ENCODE measurements around the gene TP73.

Gene TP73

DNA sequence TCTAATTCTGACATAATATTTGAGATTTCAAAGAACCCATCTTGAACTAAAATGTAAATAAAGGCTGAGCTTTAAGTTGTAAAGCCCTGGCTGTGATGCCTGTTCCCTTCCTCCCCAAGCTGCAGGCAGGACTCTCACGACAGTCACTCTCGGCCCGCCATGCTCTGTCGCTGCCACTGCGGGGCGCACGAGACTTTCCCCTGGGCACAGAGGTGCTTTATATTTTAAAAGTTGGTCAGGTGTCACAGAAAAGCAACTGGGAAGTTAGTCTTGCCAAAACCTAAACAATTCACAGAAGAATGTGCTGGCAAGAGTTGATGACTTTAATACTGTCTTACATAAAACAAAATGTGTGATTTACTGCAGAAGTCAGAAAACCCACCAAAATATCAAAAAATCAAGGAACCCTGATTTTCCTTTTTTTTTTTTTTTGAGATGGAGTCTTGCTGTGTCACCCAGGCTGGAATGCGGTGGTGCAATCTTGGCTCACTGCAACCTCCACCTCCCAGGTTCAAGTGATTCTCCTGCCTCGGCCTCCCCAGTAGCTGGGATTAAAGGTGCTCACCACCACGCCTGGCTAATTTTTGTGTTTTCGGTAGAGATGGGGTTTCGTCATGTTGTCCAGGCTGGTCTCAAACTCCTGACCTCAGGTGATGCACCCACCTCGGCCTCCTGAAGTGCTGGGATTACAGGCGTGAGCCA, 133.3 kb downstream of the TP73 start:
- DNase-seq = no peak
